Naive thymus-derived CD4-positive, alpha-beta T cell (primary cell): ENCODE measurements around the gene RBP5. TPM values are rescaled to one million over a fixed set of nuclear protein-coding genes. Genes with fewer than 3 reads are reported as not detected.

Experiments used
- ATAC-seq: fragments of 150-1000 bp; cut with Tn5 transposase; 2 replicates; pipeline ENCODE4 v1.10.0; 2021; ENCODE audit warnings: mild to moderate bottlenecking, moderate library complexity
- CTCF ChIA-PET: fragments of 350-600 bp; sonication (Branson Sonifier 250); formaldehyde crosslinking; loops from one replicate; lab custom pipeline; 2021; ENCODE audit warnings: antibody characterized with exemption; lab: Charles Lee
- POLR2A ChIA-PET: fragments of 350-600 bp; sonication (Branson Sonifier 250); formaldehyde crosslinking; loops from one replicate; lab custom pipeline; 2021; ENCODE audit warnings: antibody characterized with exemption, inconsistent platforms; lab: Charles Lee
- DNase-seq, 9 donors: peaks; one replicate each; pipeline versions ENCODE4 v3.0.0 to v3.0.0-alpha.2; 2020 to 2022; ENCODE audit warnings: mixed read lengths in 1 of 9
- H3K27ac ChIP-seq: one replicate; pipeline ENCODE4 v1.7.0; 2013; ENCODE audit warnings: mild to moderate bottlenecking, low read depth, low read length, moderate library complexity
- H3K27me3 ChIP-seq, 2 donors: one replicate each; pipeline ENCODE4 v1.7.0; 2013; ENCODE audit warnings: low read length in 2 of 2, mild to moderate bottlenecking in 2 of 2, moderate library complexity in 2 of 2; ENCODE audit not compliant: control insufficient read depth in 2 of 2, insufficient read depth in 2 of 2
- H3K36me3 ChIP-seq, 3 experiments: 1 replicate in 2 of 3; 2 replicates in 1 of 3; pipeline ENCODE4 v1.7.0; 2013; ENCODE audit warnings: low read length in 3 of 3, mild to moderate bottlenecking in 3 of 3, moderate library complexity in 1 of 3; ENCODE audit not compliant: insufficient read depth in 3 of 3, control insufficient read depth in 2 of 3
- H3K4me1 ChIP-seq, 2 donors: one replicate each; pipeline ENCODE4 v1.7.0; 2013; ENCODE audit warnings: low read length in 2 of 2, mild to moderate bottlenecking in 2 of 2, moderate library complexity in 1 of 2; ENCODE audit not compliant: control insufficient read depth in 2 of 2, insufficient read depth in 2 of 2
- H3K4me3 ChIP-seq: 2 replicates; pipeline ENCODE4 v1.7.0; 2013; ENCODE audit warnings: mild to moderate bottlenecking, low read length
- H3K9me3 ChIP-seq, 3 experiments: 1 replicate in 2 of 3; 2 replicates in 1 of 3; pipeline ENCODE4 v1.7.0; 2013; ENCODE audit warnings: low read length in 3 of 3; ENCODE audit not compliant: control insufficient read depth in 2 of 3
- H3K27ac Mint-ChIP-seq, 9 donors: one replicate each; pipeline ENCODE4 v1.8.0; 2020 to 2022; ENCODE audit warnings: mixed read lengths in 9 of 9, mild to moderate bottlenecking in 8 of 9, moderate library complexity in 5 of 9, inconsistent platforms in 2 of 9
- H3K27me3 Mint-ChIP-seq, 5 donors: one replicate each; pipeline ENCODE4 v1.8.0; 2021 to 2022; ENCODE audit warnings: mixed read lengths in 5 of 5, mild to moderate bottlenecking in 1 of 5
- H3K36me3 Mint-ChIP-seq, 5 donors: one replicate each; pipeline ENCODE4 v1.8.0; 2020 to 2022; ENCODE audit warnings: mixed read lengths in 5 of 5, mild to moderate bottlenecking in 3 of 5, inconsistent platforms in 1 of 5
- H3K4me1 Mint-ChIP-seq, 7 donors: one replicate each; pipeline ENCODE4 v1.8.0; 2020 to 2022; ENCODE audit warnings: mixed read lengths in 7 of 7, mild to moderate bottlenecking in 3 of 7, inconsistent platforms in 1 of 7
- H3K4me3 Mint-ChIP-seq, 10 donors: one replicate each; pipeline ENCODE4 v1.8.0; 2020 to 2022; ENCODE audit warnings: mild to moderate bottlenecking in 10 of 10, mixed read lengths in 10 of 10, moderate library complexity in 6 of 10, inconsistent platforms in 2 of 10
- H3K9me3 Mint-ChIP-seq, 11 donors: one replicate each; pipeline ENCODE4 v1.8.0; 2020 to 2022; ENCODE audit warnings: mixed read lengths in 11 of 11, mild to moderate bottlenecking in 4 of 11, inconsistent platforms in 1 of 11, moderate library complexity in 1 of 11
- intact Hi-C, 2 donors: fragments of 100-400 bp; cut with micrococcal nuclease; formaldehyde crosslinking; loops; one replicate each; pipeline ENCODE4 v1.15.1; 2023
- polyA plus RNA-seq, 2 donors: library from polyadenylated mRNA; unstranded; fragments of 300-500 nt; fragmentation: Illumina TruSeq; gene quantifications; one replicate each; pipeline ENCODE4 v1.2.3, GENCODE V29; 2021
- total RNA-seq, 6 experiments: library from RNA in 5 of 6; stranded (reverse) in 5 of 6; gene quantifications; 1 replicate in 5 of 6; 2 replicates in 1 of 6; pipeline ENCODE4 v1.2.3 and lab custom pipeline; 2021 to 2026

The RBP5 gene
- total and polyA plus RNA-seq, 7 experiments from 2014 or later = 0.46 to 1.4 (median 0.50) TPM; not detected in 4

GRCh38 chr12:7150841-7151240 is 22.2 kb upstream of the RBP5 start:
- Histone ChIP-seq H3K36me3 (peaks cover 0 to 46% (median 14%) of the 10 kb centered on the region in 3 experiments), H3K4me3 (no peak overlapping the region), H3K4me1 (no peaks in the 10 kb centered on the region), H3K27me3 (no peaks in the 10 kb centered on the region), H3K27ac (no peak overlapping the region), H3K9me3 (no peaks in the 10 kb centered on the region)
- ChIA-PET POLR2A (no interaction called here), CTCF (interaction anchor here (2.3 kb wide), 1 partner anchor 11 kb away, joined by 11 read pairs; no protein-coding TSS in a partner anchor)
- H3K4me3 Mint-ChIP-seq = no peak overlapping the region
- no peak for ATAC-seq
- H3K27ac Mint-ChIP-seq = no peak overlapping the region
- H3K36me3 Mint-ChIP-seq = peaks cover 9 to 39% (median 15%) of the 10 kb centered on the region in 5 donors
- intact Hi-C loops = no loop called here
- peaks cover 0 to 9% (median 0%) of the 10 kb centered on the region in 7 donors for H3K4me1 Mint-ChIP-seq
- DNase-seq = no peak
- no peaks in the 10 kb centered on the region for H3K27me3 Mint-ChIP-seq
- no peaks in the 10 kb centered on the region for H3K9me3 Mint-ChIP-seq

GRCh38 chr12:7150356-7150755 is 21.7 kb upstream of the RBP5 start:
- H3K36me3 Mint-ChIP-seq = peaks cover 9 to 41% (median 14%) of the 10 kb centered on the region in 5 donors
- H3K4me3 ChIP-seq = no peak overlapping the region
- H3K27ac ChIP-seq = no peak overlapping the region
- H3K9me3 ChIP-seq = no peaks in the 10 kb centered on the region
- ChIA-PET POLR2A (no interaction called here), CTCF (interaction anchor here (2.3 kb wide), 1 partner anchor 10 kb away, joined by 11 read pairs; no protein-coding TSS in a partner anchor)
- peaks cover 0 to 42% (median 14%) of the 10 kb centered on the region in 3 experiments for H3K36me3 ChIP-seq
- H3K27ac Mint-ChIP-seq = no peak overlapping the region
- no peaks in the 10 kb centered on the region for H3K27me3 ChIP-seq
- H3K4me1 Mint-ChIP-seq = peaks cover 0 to 11% (median 0%) of the 10 kb centered on the region in 7 donors
- no peak overlapping the region for H3K4me3 Mint-ChIP-seq
- ATAC-seq = no peak
- no peaks in the 10 kb centered on the region for H3K4me1 ChIP-seq
- H3K27me3 Mint-ChIP-seq = no peaks in the 10 kb centered on the region
- no peak for DNase-seq
- H3K9me3 Mint-ChIP-seq = no peaks in the 10 kb centered on the region
- intact Hi-C loops = no loop called here

- Histone ChIP-seq H3K27ac (no peak overlapping the region), H3K4me3 (no peak overlapping the region), H3K27me3 (no peaks in the 10 kb centered on the region), H3K36me3 (peaks cover 0 to 45% (median 14%) of the 10 kb centered on the region in 3 experiments), H3K9me3 (no peaks in the 10 kb centered on the region), H3K4me1 (no peaks in the 10 kb centered on the region)
- Mint-ChIP-seq H3K9me3 (no peaks in the 10 kb centered on the region), H3K36me3 (peaks cover 4 to 32% (median 14%) of the 10 kb centered on the region in 5 donors), H3K4me1 (peaks cover 0 to 14% (median 2%) of the 10 kb centered on the region in 7 donors), H3K27me3 (no peaks in the 10 kb centered on the region), H3K4me3 (no peak overlapping the region), H3K27ac (no peak overlapping the region)
- ChIA-PET POLR2A (no interaction called here), CTCF (no interaction called here)
- DNase-seq (no peak), ATAC-seq (no peak)
- intact Hi-C loops = no loop called here
Measured at GRCh38 chr12:7146906-7147305, 18.2 kb upstream of the RBP5 start.

- Histone ChIP-seq H3K27ac (no peak overlapping the region), H3K27me3 (no peaks in the 10 kb centered on the region), H3K4me1 (peaks cover 0 to 3% of the 10 kb centered on the region in 2 donors), H3K36me3 (peaks cover 0 to 41% (median 13%) of the 10 kb centered on the region in 3 experiments), H3K4me3 (no peak overlapping the region), H3K9me3 (no peaks in the 10 kb centered on the region)
- Mint-ChIP-seq H3K27me3 (no peaks in the 10 kb centered on the region), H3K36me3 (peaks cover 4 to 34% (median 12%) of the 10 kb centered on the region in 5 donors), H3K4me1 (peaks cover 0 to 19% (median 5%) of the 10 kb centered on the region in 7 donors), H3K4me3 (no peak overlapping the region), H3K9me3 (no peaks in the 10 kb centered on the region), H3K27ac (no peak overlapping the region)
- intact Hi-C loops = no loop called here
- POLR2A ChIA-PET = no interaction called here
- no peak for DNase-seq
- CTCF ChIA-PET = interaction anchor here (0.6 to 1.6 kb wide), 2 partner anchors 21 to 220 kb away, joined by 3 to 5 read pairs; no protein-coding TSS in a partner anchor
- no peak for ATAC-seq
Measured at GRCh38 chr12:7146228-7146627, 17.5 kb upstream of the RBP5 start.

- CTCF ChIA-PET = interaction anchor here (0.5 to 2.3 kb wide), 6 partner anchors 18 to 498 kb away, joined by 3 to 5 read pairs (median 4); no protein-coding TSS in a partner anchor
- Histone ChIP-seq H3K27ac (no peak overlapping the region), H3K4me3 (no peak overlapping the region), H3K27me3 (no peaks in the 10 kb centered on the region), H3K36me3 (peaks cover 0 to 36% (median 7%) of the 10 kb centered on the region in 3 experiments), H3K4me1 (peaks cover 0 to 3% of the 10 kb centered on the region in 2 donors), H3K9me3 (no peaks in the 10 kb centered on the region)
- POLR2A ChIA-PET = no interaction called here
- H3K4me1 Mint-ChIP-seq = peaks cover 0 to 19% (median 5%) of the 10 kb centered on the region in 7 donors
- H3K27me3 Mint-ChIP-seq = no peaks in the 10 kb centered on the region
- H3K9me3 Mint-ChIP-seq = no peaks in the 10 kb centered on the region
- H3K27ac Mint-ChIP-seq = no peak overlapping the region
- ATAC-seq = no peak
- intact Hi-C loops = no loop called here
- DNase-seq = no peak
- peaks cover 4 to 36% (median 12%) of the 10 kb centered on the region in 5 donors for H3K36me3 Mint-ChIP-seq
- no peak overlapping the region for H3K4me3 Mint-ChIP-seq
Measured at GRCh38 chr12:7145671-7146070, 17.0 kb upstream of the RBP5 start.

GRCh38 chr12:7144414-7145120 is 15.9 kb upstream of the RBP5 start:
- ATAC-seq = peak; percentile 45
- no peak overlapping the region for H3K4me3 ChIP-seq
- no peaks in the 10 kb centered on the region for H3K27me3 Mint-ChIP-seq
- ChIA-PET CTCF (interaction anchor here (0.6 to 2.3 kb wide), 11 partner anchors 10 to 1176 kb away, joined by 3 to 5 read pairs (median 3); no protein-coding TSS in a partner anchor), POLR2A (interaction anchor here (0.6 to 1.0 kb wide), 2 partner anchors 48 to 56 kb away, joined by 3 to 5 read pairs; no protein-coding TSS in a partner anchor)
- peaks cover 0 to 3% of the 10 kb centered on the region in 2 donors for H3K4me1 ChIP-seq
- H3K9me3 Mint-ChIP-seq = no peaks in the 10 kb centered on the region
- H3K9me3 ChIP-seq = no peaks in the 10 kb centered on the region
- peaks cover 4 to 37% (median 11%) of the 10 kb centered on the region in 5 donors for H3K36me3 Mint-ChIP-seq
- intact Hi-C loops = loop anchor here in 1 of 2 donors (1.0 kb wide), 2 partner anchors 220 to 275 kb away; no protein-coding TSS in a partner anchor
- no peaks in the 10 kb centered on the region for H3K27me3 ChIP-seq
- H3K36me3 ChIP-seq = peaks cover 0 to 25% (median 5%) of the 10 kb centered on the region in 3 experiments
- H3K4me3 Mint-ChIP-seq = no peak overlapping the region
- DNase-seq = peak in 5 of 9 donors; percentile 14 to 34 (median 31)
- H3K27ac Mint-ChIP-seq = no peak overlapping the region
- H3K27ac ChIP-seq = no peak overlapping the region
- peaks cover 0 to 19% (median 5%) of the 10 kb centered on the region in 7 donors for H3K4me1 Mint-ChIP-seq
